GM23248 (cell line): ENCODE results near the gene PDIA6.

ENCODE experiments used
- EZH2 ChIP-seq: fragments of 200-600 bp; sonication (generic); IDR thresholded peaks from 2 replicates; pipeline ENCODE4 v1.6.1; 2018; ENCODE audit warnings: antibody characterized with exemption, mild to moderate bottlenecking; ENCODE audit not compliant: insufficient read depth, poor library complexity, severe bottlenecking
- EZH2phosphoT487 ChIP-seq: fragments of 200-600 bp; sonication (generic); IDR thresholded peaks from 2 replicates; pipeline ENCODE4 v1.6.1; 2018; ENCODE audit warnings: antibody characterized with exemption, moderate library complexity, mild to moderate bottlenecking, low read depth; ENCODE audit not compliant: insufficient read depth

DNA sequence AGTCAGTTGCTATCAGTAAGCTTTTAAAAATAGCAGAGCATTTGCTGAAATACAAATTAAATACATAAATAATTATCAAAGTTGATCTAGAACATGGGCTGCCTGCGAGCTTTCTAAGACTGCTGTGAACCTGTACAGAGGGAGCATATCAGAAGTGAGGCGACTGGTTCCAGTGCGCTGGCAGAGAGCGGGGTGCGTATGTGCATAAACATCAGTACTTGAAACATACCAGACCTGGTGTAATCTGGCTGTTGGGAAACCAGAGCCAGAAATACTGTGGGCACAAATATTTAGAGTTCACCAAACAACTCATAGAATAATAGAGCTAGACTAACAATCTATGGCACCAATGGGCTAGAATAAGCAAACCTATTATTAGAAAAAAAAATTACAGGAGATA is 27.3 kb downstream of the PDIA6 start:
- TF ChIP-seq EZH2phosphoT487, result no peak
- no peak for TF ChIP-seq EZH2
